IMR-90 (cell line): ENCODE results near the gene REEP2. TPM values are rescaled to one million over a fixed set of nuclear protein-coding genes. Genes with fewer than 3 reads are reported as not detected.

Experiments used
- ATAC-seq: fragments of 200-7000 bp; cut with Tn5 transposase; 2 replicates; pipeline ENCODE4 v1.9.1; 2020; ENCODE audit warnings: low read depth, mild to moderate bottlenecking, moderate library complexity
- BruUV-seq: library from RNA; stranded (reverse); fragments of 400-500 nt; replicated peaks from 2 replicates; lab custom pipeline; 2021; lab: Mats Ljungman, UMichigan
- CTCF ChIA-PET: fragments of 300-600 bp; formaldehyde crosslinking; extraction: SDS; loops from one replicate; lab custom pipeline; 2021; ENCODE audit warnings: antibody characterized with exemption; lab: Yijun Ruan, JAX
- POLR2A ChIA-PET: fragments of 300-600 bp; sonication (Branson Sonifier 250); formaldehyde crosslinking; loops from one replicate; lab custom pipeline; 2022; ENCODE audit warnings: antibody characterized with exemption; ENCODE audit not compliant: unreplicated experiment; lab: Charles Lee
- DNase-seq: peaks from one replicate; pipeline ENCODE4 v3.0.0; 2013
- H2AFZ ChIP-seq: replicated peaks from 2 replicates; pipeline ENCODE3; 2013; ENCODE audit warnings: low read length, mild to moderate bottlenecking; ENCODE audit not compliant: poor library complexity
- H2AK5ac ChIP-seq: 2 replicates; pipeline ENCODE4 v1.6.1; 2013; ENCODE audit warnings: low read depth, low read length, inconsistent platforms
- H2AK9ac ChIP-seq: replicated peaks from 2 replicates; pipeline ENCODE3; 2013; ENCODE audit warnings: mild to moderate bottlenecking, low read depth, low read length, moderate library complexity; ENCODE audit not compliant: poor library complexity
- H2BK120ac ChIP-seq: 2 replicates; pipeline ENCODE4 v1.6.1; 2013; ENCODE audit warnings: low read depth, low read length, inconsistent platforms
- H2BK15ac ChIP-seq: 3 replicates; pipeline ENCODE4 v1.6.1; 2013; ENCODE audit warnings: low read depth, low read length, inconsistent platforms
- H2BK20ac ChIP-seq: 2 replicates; pipeline ENCODE4 v1.6.1; 2013; ENCODE audit warnings: low read depth, mild to moderate bottlenecking, inconsistent platforms, low read length, moderate library complexity
- H2BK5ac ChIP-seq: 2 replicates; pipeline ENCODE4 v1.6.1; 2013; ENCODE audit warnings: mild to moderate bottlenecking, low read depth, low read length, inconsistent platforms; ENCODE audit not compliant: poor library complexity, severe bottlenecking
- H3K14ac ChIP-seq: replicated peaks from 2 replicates; pipeline ENCODE4 v1.6.1; 2013; ENCODE audit warnings: low read depth, low read length, inconsistent platforms
- H3K18ac ChIP-seq: 2 replicates; pipeline ENCODE4 v1.6.1; 2013; ENCODE audit warnings: low read depth, low read length, control low read depth
- H3K23ac ChIP-seq: 2 replicates; pipeline ENCODE4 v1.6.1; 2013; ENCODE audit warnings: low read depth, low read length, inconsistent platforms
- H3K27ac ChIP-seq: 2 replicates; pipeline ENCODE4 v1.5.1; 2013; ENCODE audit warnings: mild to moderate bottlenecking, control low read depth, low read length; ENCODE audit not compliant: insufficient read depth
- H3K27me3 ChIP-seq: 2 replicates; pipeline ENCODE4 v1.6.1; 2013; ENCODE audit warnings: low read length; ENCODE audit not compliant: control insufficient read depth, insufficient read depth
- H3K36me3 ChIP-seq: 2 replicates; pipeline ENCODE4 v1.6.1; 2013; ENCODE audit warnings: low read length, mixed read lengths; ENCODE audit not compliant: control insufficient read depth, insufficient read depth
- H3K4ac ChIP-seq: 2 replicates; pipeline ENCODE4 v1.6.1; 2013; ENCODE audit warnings: low read depth, low read length, inconsistent platforms
- H3K4me1 ChIP-seq: 2 replicates; pipeline ENCODE4 v1.6.1; 2013; ENCODE audit warnings: low read length, mixed read lengths; ENCODE audit not compliant: control insufficient read depth, insufficient read depth
- H3K4me2 ChIP-seq: 2 replicates; pipeline ENCODE4 v1.6.1; 2013; ENCODE audit warnings: low read depth, mild to moderate bottlenecking, control low read depth, low read length, moderate library complexity
- H3K4me3 ChIP-seq: 2 replicates; pipeline ENCODE4 v1.5.1; 2013; ENCODE audit warnings: low read depth, mild to moderate bottlenecking, control low read depth, low read length, moderate library complexity; ENCODE audit not compliant: insufficient read depth
- H3K56ac ChIP-seq: 2 replicates; pipeline ENCODE4 v1.6.1; 2013; ENCODE audit warnings: low read length, inconsistent platforms; ENCODE audit not compliant: insufficient read depth; ENCODE audit errors: extremely low read depth
- H3K79me1 ChIP-seq, 2 experiments: 2 replicates each; pipeline ENCODE4 v1.6.1; 2013; ENCODE audit warnings: low read length in 2 of 2, inconsistent platforms in 1 of 2, low read depth in 1 of 2
- H3K9ac ChIP-seq: 2 replicates; pipeline ENCODE4 v1.6.1; 2013; ENCODE audit warnings: low read depth, low read length, control low read depth
- H3K9me1 ChIP-seq: 2 replicates; pipeline ENCODE4 v1.6.1; 2013; ENCODE audit warnings: low read length, inconsistent platforms; ENCODE audit not compliant: insufficient read depth
- H3K9me3 ChIP-seq: 2 replicates; pipeline ENCODE4 v1.6.1; 2013; ENCODE audit warnings: low read length; ENCODE audit not compliant: control insufficient read depth, insufficient read depth
- H4K20me1 ChIP-seq: 2 replicates; pipeline ENCODE4 v1.6.1; 2013; ENCODE audit warnings: low read length, inconsistent platforms; ENCODE audit not compliant: insufficient read depth
- H4K5ac ChIP-seq: 2 replicates; pipeline ENCODE4 v1.6.1; 2013; ENCODE audit warnings: mild to moderate bottlenecking, low read depth, low read length, control low read depth
- H4K8ac ChIP-seq, 2 experiments: 2 replicates each; pipeline ENCODE4 v1.6.1; 2013; ENCODE audit warnings: low read depth in 2 of 2, low read length in 2 of 2, control low read depth in 1 of 2, inconsistent platforms in 1 of 2
- H4K91ac ChIP-seq: 2 replicates; pipeline ENCODE4 v1.6.1; 2013; ENCODE audit warnings: low read depth, low read length, inconsistent platforms; ENCODE audit not compliant: insufficient read depth
- BHLHE40 ChIP-seq: fragments of 150-350 bp; IDR thresholded peaks from 2 replicates; pipeline ENCODE4 v1.6.1; 2016; ENCODE audit warnings: mild to moderate bottlenecking, low read depth, low read length
- CEBPB ChIP-seq: IDR thresholded peaks from 2 replicates; pipeline ENCODE4 v1.6.1; 2012; ENCODE audit warnings: low read depth, low read length, improper control_type of control experiment
- CHD1 ChIP-seq: IDR thresholded peaks from 2 replicates; pipeline ENCODE4 v1.6.1; 2012; ENCODE audit warnings: low read depth, low read length, improper control_type of control experiment
- FOS ChIP-seq: fragments of 150-350 bp; IDR thresholded peaks from 2 replicates; pipeline ENCODE4 v1.6.1; 2016; ENCODE audit warnings: low read depth, low read length
- MAFK ChIP-seq: IDR thresholded peaks from 2 replicates; pipeline ENCODE4 v1.6.1; 2012; ENCODE audit warnings: low read depth, low read length, improper control_type of control experiment
- MAZ ChIP-seq: IDR thresholded peaks from 2 replicates; pipeline ENCODE4 v1.6.1; 2012; ENCODE audit warnings: low read depth, mild to moderate bottlenecking, low read length, improper control_type of control experiment, moderate library complexity, borderline replicate concordance
- MXI1 ChIP-seq: IDR thresholded peaks from 2 replicates; pipeline ENCODE4 v1.6.1; 2012; ENCODE audit warnings: low read depth, mild to moderate bottlenecking, low read length, moderate library complexity, borderline replicate concordance
- NFE2L2 ChIP-seq: fragments of 150-350 bp; IDR thresholded peaks from 2 replicates; pipeline ENCODE4 v1.6.1; 2016; ENCODE audit warnings: low read depth, mild to moderate bottlenecking, low read length
- POLR2A ChIP-seq: IDR thresholded peaks from 2 replicates; pipeline ENCODE4 v1.6.1; 2012; ENCODE audit warnings: mild to moderate bottlenecking, low read depth, low read length
- RAD21 ChIP-seq: IDR thresholded peaks from 2 replicates; pipeline ENCODE4 v1.6.1; 2012; ENCODE audit warnings: low read length, improper control_type of control experiment
- RCOR1 ChIP-seq: IDR thresholded peaks from 2 replicates; pipeline ENCODE4 v1.6.1; 2012; ENCODE audit warnings: mild to moderate bottlenecking, low read length, improper control_type of control experiment; ENCODE audit not compliant: insufficient replicate concordance
- RFX5 ChIP-seq: IDR thresholded peaks from 2 replicates; pipeline ENCODE4 v1.8.0; 2012; ENCODE audit warnings: low read depth, mild to moderate bottlenecking, low read length, moderate library complexity
- SMC3 ChIP-seq: fragments of 150-350 bp; IDR thresholded peaks from 2 replicates; pipeline ENCODE4 v1.6.1; 2016; ENCODE audit warnings: low read depth, mild to moderate bottlenecking, antibody characterized with exemption, low read length, moderate library complexity
- WGBS, 2 experiments: methylation state at CpG; one replicate each; pipeline versions ENCODE4 v1.1.5 to v1.1.7; 2013; ENCODE audit warnings: missing lambda C conversion rate in 2 of 2; ENCODE audit not compliant: insufficient read length in 1 of 2; ENCODE audit errors: extremely low coverage in 2 of 2; 5-methylcytosine and 5-hydroxymethylcytosine counted together
- dilution Hi-C: fragments of 300-500 bp; cut with HindIII; formaldehyde crosslinking; loops from one replicate; pipeline ENCODE4 v1.14.3; 2018; ENCODE audit warnings: low sequenced_read_pairs; ENCODE audit not compliant: unreplicated experiment
- in situ Hi-C: fragments of 300-500 bp; cut with MboI; formaldehyde crosslinking; loops from 3 replicates; pipeline ENCODE4 v1.14.3; 2019; ENCODE audit warnings: low sequenced_read_pairs, inconsistent platforms, mixed read lengths
- intact Hi-C: fragments of 100-400 bp; cut with micrococcal nuclease; formaldehyde crosslinking; loops from 2 replicates; pipeline ENCODE4 v1.10.0; 2022
- polyA plus RNA-seq, 3 experiments: library from polyadenylated mRNA; depleted of rRNA; stranded (reverse); fragments of >200 nt; gene quantifications; 2 replicates each; pipeline ENCODE4 v1.2.3, GENCODE V29; 2012; ENCODE audit warnings: low replicate concordance in 1 of 3
- total RNA-seq: library from RNA; depleted of rRNA; stranded (reverse); fragments of >200 nt; gene quantifications from 2 replicates; pipeline ENCODE4 v1.2.3, GENCODE V29; 2012
- TF ChIP-seq, protein P1 (sequence below): fragments of 150-350 bp; IDR thresholded peaks from 2 replicates; pipeline ENCODE4 v1.6.1; 2017; ENCODE audit warnings: mild to moderate bottlenecking, antibody characterized with exemption, low read length, low read depth
- TF ChIP-seq, protein P2 (sequence below): conservative IDR thresholded peaks from 2 replicates; pipeline ENCODE4 v1.5.1; 2012; ENCODE audit warnings: mild to moderate bottlenecking, low read depth, low read length, improper control_type of control experiment
- TF ChIP-seq, protein P3 (sequence below): fragments of 150-350 bp; IDR thresholded peaks from 2 replicates; pipeline ENCODE4 v1.6.1; 2016; ENCODE audit warnings: low read depth, mild to moderate bottlenecking, low read length, moderate library complexity, borderline replicate concordance

Gene REEP2
- total and polyA plus RNA-seq, 2 of the 4 experiments (the other 2 are of a cell fraction): 12.4 to 17.0 TPM

DNA sequence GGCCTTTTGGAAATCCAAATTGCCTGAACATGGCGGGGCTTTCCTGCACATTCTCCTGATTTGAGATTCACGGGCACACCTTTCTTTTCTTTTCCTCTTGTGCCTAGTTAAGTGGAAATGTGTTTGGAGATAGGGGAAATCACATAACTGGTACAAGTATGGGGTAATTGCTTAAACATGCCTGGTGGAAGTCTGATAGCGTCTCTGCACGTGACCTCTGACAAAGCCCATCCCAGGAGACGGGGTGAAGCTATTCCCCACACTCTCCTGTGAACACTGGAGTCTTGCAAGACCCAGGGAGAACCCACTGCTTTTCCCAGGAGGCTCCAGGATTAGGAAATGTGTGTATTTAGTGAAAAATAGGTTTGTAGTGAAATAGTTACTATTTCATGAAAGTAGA is 2.9 kb upstream of the REEP2 start:
- Histone ChIP-seq H3K14ac (no peak overlapping the region), H3K36me3 (peaks cover 22% of the 10 kb centered on the region), H2AK5ac (no peak overlapping the region), H2BK5ac (no peak overlapping the region), H4K8ac (no peak overlapping the region), H3K9me3 (no peaks in the 10 kb centered on the region), H4K5ac (no peak overlapping the region), H3K79me1 (peaks cover 0 to 8% of the 10 kb centered on the region in 2 experiments; a peak in 2 of 4 replicates), H3K27me3 (no peaks in the 10 kb centered on the region), H3K56ac (no peak overlapping the region), H4K91ac (no peak overlapping the region), H2AK9ac (no peak overlapping the region), H3K4ac (no peak overlapping the region), H2BK15ac (no peak overlapping the region), H3K23ac (no peak overlapping the region), H3K4me1 (peaks cover 9% of the 10 kb centered on the region; the same call in 1 of the 2 replicates), H3K4me2 (no peak overlapping the region), H2BK120ac (no peak overlapping the region), H3K9me1 (peaks cover 6% of the 10 kb centered on the region; the same call in 1 of the 2 replicates), H3K27ac (no peak overlapping the region), H3K18ac (no peak overlapping the region), H4K20me1 (0 out of 2 replicates have a peak, but pooled peaks cover 6% of the 10 kb centered on the region), H3K4me3 (no peak overlapping the region), H2AFZ (no peak overlapping the region), H2BK20ac (no peak overlapping the region), H3K9ac (no peak overlapping the region)
- POLR2A ChIA-PET: no interaction called here
- CTCF ChIA-PET: no interaction called here
- no peak for ATAC-seq
- BruUV-seq: no TSS peak
- dilution Hi-C loops (no loop called here), intact Hi-C loops (no loop called here), in situ Hi-C loops (no loop called here)
- TF ChIP-seq MXI1 (no peak), RCOR1 (no peak), RAD21 (no peak), MAFK (no peak), BHLHE40 (no peak), FOS (no peak), POLR2A (no peak), RFX5 (no peak), CHD1 (no peak), SMC3 (no peak), MAZ (no peak), NFE2L2 (no peak), CEBPB (no peak)
- TF ChIP-seq, protein P1, sequence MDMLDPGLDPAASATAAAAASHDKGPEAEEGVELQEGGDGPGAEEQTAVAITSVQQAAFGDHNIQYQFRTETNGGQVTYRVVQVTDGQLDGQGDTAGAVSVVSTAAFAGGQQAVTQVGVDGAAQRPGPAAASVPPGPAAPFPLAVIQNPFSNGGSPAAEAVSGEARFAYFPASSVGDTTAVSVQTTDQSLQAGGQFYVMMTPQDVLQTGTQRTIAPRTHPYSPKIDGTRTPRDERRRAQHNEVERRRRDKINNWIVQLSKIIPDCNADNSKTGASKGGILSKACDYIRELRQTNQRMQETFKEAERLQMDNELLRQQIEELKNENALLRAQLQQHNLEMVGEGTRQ: no peak
- TF ChIP-seq, protein P2, sequence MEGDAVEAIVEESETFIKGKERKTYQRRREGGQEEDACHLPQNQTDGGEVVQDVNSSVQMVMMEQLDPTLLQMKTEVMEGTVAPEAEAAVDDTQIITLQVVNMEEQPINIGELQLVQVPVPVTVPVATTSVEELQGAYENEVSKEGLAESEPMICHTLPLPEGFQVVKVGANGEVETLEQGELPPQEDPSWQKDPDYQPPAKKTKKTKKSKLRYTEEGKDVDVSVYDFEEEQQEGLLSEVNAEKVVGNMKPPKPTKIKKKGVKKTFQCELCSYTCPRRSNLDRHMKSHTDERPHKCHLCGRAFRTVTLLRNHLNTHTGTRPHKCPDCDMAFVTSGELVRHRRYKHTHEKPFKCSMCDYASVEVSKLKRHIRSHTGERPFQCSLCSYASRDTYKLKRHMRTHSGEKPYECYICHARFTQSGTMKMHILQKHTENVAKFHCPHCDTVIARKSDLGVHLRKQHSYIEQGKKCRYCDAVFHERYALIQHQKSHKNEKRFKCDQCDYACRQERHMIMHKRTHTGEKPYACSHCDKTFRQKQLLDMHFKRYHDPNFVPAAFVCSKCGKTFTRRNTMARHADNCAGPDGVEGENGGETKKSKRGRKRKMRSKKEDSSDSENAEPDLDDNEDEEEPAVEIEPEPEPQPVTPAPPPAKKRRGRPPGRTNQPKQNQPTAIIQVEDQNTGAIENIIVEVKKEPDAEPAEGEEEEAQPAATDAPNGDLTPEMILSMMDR: no peak
- TF ChIP-seq, protein P3, sequence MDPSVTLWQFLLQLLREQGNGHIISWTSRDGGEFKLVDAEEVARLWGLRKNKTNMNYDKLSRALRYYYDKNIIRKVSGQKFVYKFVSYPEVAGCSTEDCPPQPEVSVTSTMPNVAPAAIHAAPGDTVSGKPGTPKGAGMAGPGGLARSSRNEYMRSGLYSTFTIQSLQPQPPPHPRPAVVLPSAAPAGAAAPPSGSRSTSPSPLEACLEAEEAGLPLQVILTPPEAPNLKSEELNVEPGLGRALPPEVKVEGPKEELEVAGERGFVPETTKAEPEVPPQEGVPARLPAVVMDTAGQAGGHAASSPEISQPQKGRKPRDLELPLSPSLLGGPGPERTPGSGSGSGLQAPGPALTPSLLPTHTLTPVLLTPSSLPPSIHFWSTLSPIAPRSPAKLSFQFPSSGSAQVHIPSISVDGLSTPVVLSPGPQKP: no peak
- WGBS, 2 experiments: no CpG with 5 or more reads among the region's 5 CpGs
- DNase-seq: no peak
